GM23338 (cell line): Measurements from ENCODE around the gene STXBP5. TPM values are rescaled to one million over a fixed set of nuclear protein-coding genes. Genes with fewer than 3 reads are reported as not detected.

Experiments
- ATAC-seq: fragments of 200-7000 bp; cut with Tn5 transposase; 3 replicates; pipeline ENCODE4 v1.9.1; 2020
- DNase-seq: peaks from one replicate; pipeline ENCODE4 v3.0.0-alpha.2; 2015; ENCODE audit warnings: low spot score
- H2AFZ ChIP-seq: fragments of 200-600 bp; sonication (generic); 2 replicates; pipeline ENCODE4 v1.8.0; 2016; ENCODE audit warnings: antibody characterized with exemption, mild to moderate bottlenecking, moderate library complexity
- H3F3A ChIP-seq: fragments of 200-600 bp; sonication (generic); replicated peaks from 2 replicates; pipeline ENCODE4 v1.8.0; 2017; ENCODE audit warnings: antibody characterized with exemption, mixed run types, low read depth
- H3K27ac ChIP-seq: fragments of 200-600 bp; sonication (generic); 2 replicates; pipeline ENCODE4 v1.6.1; 2016; ENCODE audit warnings: low read depth
- H3K27me3 ChIP-seq: fragments of 200-600 bp; sonication (generic); 2 replicates; pipeline ENCODE4 v1.8.0; 2016; ENCODE audit warnings: mild to moderate bottlenecking, mixed run types, moderate library complexity; ENCODE audit not compliant: insufficient read depth
- H3K36me3 ChIP-seq: fragments of 200-600 bp; sonication (generic); 2 replicates; pipeline ENCODE4 v1.8.0; 2016; ENCODE audit warnings: mild to moderate bottlenecking; ENCODE audit not compliant: insufficient read depth
- H3K4me1 ChIP-seq: fragments of 200-600 bp; sonication (generic); 2 replicates; pipeline ENCODE4 v1.8.0; 2016; ENCODE audit warnings: mild to moderate bottlenecking, moderate library complexity; ENCODE audit not compliant: insufficient read depth
- H3K4me2 ChIP-seq: fragments of 200-600 bp; sonication (generic); 2 replicates; pipeline ENCODE4 v1.7.1; 2017; ENCODE audit warnings: mixed run types
- H3K4me3 ChIP-seq: fragments of 200-600 bp; sonication (generic); 2 replicates; pipeline ENCODE4 v1.6.1; 2016; ENCODE audit warnings: mixed run types
- H3K79me2 ChIP-seq: fragments of 200-600 bp; sonication (generic); replicated peaks from 2 replicates; pipeline ENCODE4 v1.8.0; 2017; ENCODE audit warnings: mild to moderate bottlenecking; ENCODE audit not compliant: insufficient read depth
- H3K9me2 ChIP-seq: fragments of 200-600 bp; sonication (generic); 2 replicates; pipeline ENCODE4 v1.8.0; 2017; ENCODE audit not compliant: insufficient read depth
- H4K20me1 ChIP-seq: fragments of 200-600 bp; sonication (generic); replicated peaks from 2 replicates; pipeline ENCODE4 v1.8.0; 2017; ENCODE audit warnings: mild to moderate bottlenecking; ENCODE audit not compliant: insufficient read depth
- H3K27ac Mint-ChIP-seq: 2 replicates; pipeline ENCODE4 v1.8.0; 2020; ENCODE audit warnings: inconsistent platforms, mild to moderate bottlenecking, moderate library complexity, mixed read lengths
- H3K27me3 Mint-ChIP-seq: 3 replicates; pipeline ENCODE4 v1.8.0; 2022; ENCODE audit warnings: low read depth, mild to moderate bottlenecking, moderate library complexity, mixed read lengths, inconsistent platforms; ENCODE audit not compliant: insufficient read depth, poor library complexity
- H3K36me3 Mint-ChIP-seq: 3 replicates; pipeline ENCODE4 v1.8.0; 2021; ENCODE audit warnings: low read depth, mild to moderate bottlenecking, inconsistent platforms, moderate library complexity, mixed read lengths
- H3K4me1 Mint-ChIP-seq: 3 replicates; pipeline ENCODE4 v1.8.0; 2020; ENCODE audit warnings: mild to moderate bottlenecking, inconsistent platforms, mixed read lengths
- H3K4me3 Mint-ChIP-seq: 3 replicates; pipeline ENCODE4 v1.8.0; 2021; ENCODE audit warnings: moderate library complexity, mild to moderate bottlenecking, inconsistent platforms, mixed read lengths
- H3K9me3 Mint-ChIP-seq: 3 replicates; pipeline ENCODE4 v1.8.0; 2020; ENCODE audit warnings: moderate library complexity, mild to moderate bottlenecking, inconsistent platforms, mixed read lengths
- CREB1 ChIP-seq: fragments of 250-450 bp; sonication (Bioruptor Pico); IDR thresholded peaks from 2 replicates; pipeline ENCODE4 v1.5.0; 2020; ENCODE audit warnings: low read depth, mild to moderate bottlenecking, moderate library complexity
- EZH2 ChIP-seq: fragments of 200-600 bp; sonication (generic); IDR thresholded peaks from one replicate; pipeline ENCODE4 v1.8.0; 2017; ENCODE audit warnings: antibody characterized with exemption, mild to moderate bottlenecking, low read depth; ENCODE audit not compliant: unreplicated experiment
- EZH2phosphoT487 ChIP-seq: fragments of 200-600 bp; sonication (generic); IDR thresholded peaks from one replicate; pipeline ENCODE4 v1.8.1; 2018; ENCODE audit warnings: antibody characterized with exemption; ENCODE audit not compliant: unreplicated experiment
- JUNB ChIP-seq: IDR thresholded peaks from one replicate; pipeline ENCODE4 v1.6.1; 2016; ENCODE audit warnings: antibody characterized with exemption; ENCODE audit not compliant: unreplicated experiment
- POLR2AphosphoS5 ChIP-seq: IDR thresholded peaks from 2 replicates; pipeline ENCODE4 v1.6.1; 2016; ENCODE audit warnings: antibody characterized with exemption, low read depth
- REST ChIP-seq: IDR thresholded peaks from one replicate; pipeline ENCODE4 v1.6.1; 2018; ENCODE audit warnings: antibody characterized with exemption; ENCODE audit not compliant: unreplicated experiment
- ZNF331 ChIP-seq: fragments of 250-450 bp; sonication (Bioruptor Pico); IDR thresholded peaks from 2 replicates; pipeline ENCODE4 v1.5.0; 2020; ENCODE audit warnings: low read depth, mild to moderate bottlenecking, moderate library complexity
- polyA plus RNA-seq: library from polyadenylated mRNA; unstranded; fragments of >200 nt; fragmentation: Nextera tagmentation; extraction: Ambion mirVana; gene quantifications from 2 replicates; pipeline ENCODE4 v1.2.1, GENCODE V29; 2016
- total RNA-seq: library from RNA; depleted of rRNA; stranded (reverse); fragments of >200 nt; shearing (Covaris generic); gene quantifications from 2 replicates; pipeline ENCODE4 v1.2.3, GENCODE V29; 2014
- TF ChIP-seq, protein P1 (sequence below), 2 experiments: fragments of 200-600 bp in 1 of 2; sonication (generic) in 1 of 2; conservative IDR thresholded peaks; 2 replicates each; pipeline versions ENCODE4 v1.5.1 to v1.6.1; 2016 to 2017; ENCODE audit warnings: antibody characterized with exemption in 2 of 2, low read depth in 2 of 2, mild to moderate bottlenecking in 2 of 2, moderate library complexity in 1 of 2
- TF ChIP-seq, protein P2 (sequence below): IDR thresholded peaks from 2 replicates; pipeline ENCODE4 v1.6.1; 2016; ENCODE audit warnings: antibody characterized with exemption

Gene STXBP5
- total and polyA plus RNA-seq, 2 experiments from 2014 or later: 3.9 to 17.8 TPM

DNA sequence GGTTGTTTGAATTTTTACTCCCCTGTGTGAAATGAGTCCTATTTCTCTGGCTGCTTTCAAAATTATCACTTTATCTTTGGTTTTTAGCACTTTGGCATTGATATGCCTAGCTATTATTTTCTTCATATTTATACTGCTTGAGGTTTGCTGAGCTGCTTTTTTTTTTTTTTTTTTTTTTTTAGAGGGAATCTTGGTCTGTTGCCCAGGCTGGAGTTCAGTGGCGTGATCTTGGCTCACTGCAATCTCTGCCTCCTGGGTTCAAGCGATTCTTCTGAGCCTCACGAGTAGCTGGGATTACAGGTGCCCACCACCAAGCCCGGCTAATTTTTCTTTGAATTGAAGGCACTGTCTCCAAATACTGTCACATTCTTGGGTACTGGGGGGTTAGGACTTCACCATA is 40.6 kb downstream of the STXBP5 start:
- no peak for ATAC-seq
- Histone ChIP-seq H4K20me1 (no peaks in the 10 kb centered on the region), H2AFZ (no peak overlapping the region), H3F3A (no peaks in the 10 kb centered on the region), H3K4me2 (no peak overlapping the region), H3K36me3 (no peaks in the 10 kb centered on the region), H3K27ac (no peak overlapping the region), H3K4me3 (no peak overlapping the region), H3K9me2 (no peaks in the 10 kb centered on the region), H3K4me1 (peaks cover 14% of the 10 kb centered on the region; the same call in 1 of the 2 replicates), H3K27me3 (no peaks in the 10 kb centered on the region), H3K79me2 (no peaks in the 10 kb centered on the region)
- Mint-ChIP-seq H3K4me1 (peaks cover 23% of the 10 kb centered on the region), H3K27ac (no peak overlapping the region), H3K36me3 (peaks cover 1% of the 10 kb centered on the region; the same call in 1 of the 3 replicates), H3K27me3 (no peaks in the 10 kb centered on the region), H3K9me3 (no peaks in the 10 kb centered on the region), H3K4me3 (no peak overlapping the region)
- TF ChIP-seq EZH2: no peak
- TF ChIP-seq REST: no peak
- no peak for DNase-seq

DNA sequence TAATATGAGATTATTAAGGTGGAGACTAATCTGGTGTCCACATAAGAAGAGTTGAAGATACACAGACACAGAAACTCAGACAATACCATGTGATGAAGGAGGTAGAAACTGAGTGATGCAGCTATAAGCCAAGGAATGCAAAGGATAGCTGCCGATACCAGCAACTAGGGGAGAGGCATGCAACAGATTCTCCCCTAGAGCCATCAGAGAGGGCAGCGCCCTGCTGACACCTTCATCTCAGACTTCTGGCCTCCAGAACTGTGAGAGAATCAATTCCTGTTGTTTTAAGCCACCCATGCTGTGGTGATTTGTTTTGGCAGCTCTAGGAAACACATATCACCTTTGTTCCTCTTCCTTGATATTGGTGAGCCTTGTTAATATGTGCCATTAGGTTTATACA is 41.5 kb downstream of the STXBP5 start:
- H3K27me3 ChIP-seq: no peaks in the 10 kb centered on the region
- H3K4me3 ChIP-seq: no peak overlapping the region
- H3K27ac ChIP-seq: no peak overlapping the region
- H3K79me2 ChIP-seq: no peaks in the 10 kb centered on the region
- Mint-ChIP-seq H3K9me3 (peaks cover under 1% of the 10 kb centered on the region), H3K36me3 (peaks cover 9% of the 10 kb centered on the region), H3K27ac (0 out of 2 replicates have a peak overlapping the region, but pooled peaks have one; percentile 23), H3K27me3 (no peaks in the 10 kb centered on the region), H3K4me1 (peaks cover 27% of the 10 kb centered on the region), H3K4me3 (no peak overlapping the region)
- peaks cover 14% of the 10 kb centered on the region; the same call in 1 of the 2 replicates for H3K4me1 ChIP-seq
- no peaks in the 10 kb centered on the region for H3K9me2 ChIP-seq
- no peak overlapping the region for H2AFZ ChIP-seq
- no peak overlapping the region for H3K4me2 ChIP-seq
- no peaks in the 10 kb centered on the region for H3F3A ChIP-seq
- ATAC-seq (peak; percentile 78), DNase-seq (no peak)
- H4K20me1 ChIP-seq: no peaks in the 10 kb centered on the region
- H3K36me3 ChIP-seq: no peaks in the 10 kb centered on the region
- no peak for TF ChIP-seq ZNF331 (CRISPR knock-in tag)
- no peak for TF ChIP-seq REST
- TF ChIP-seq CREB1: no peak
- TF ChIP-seq, protein P1, sequence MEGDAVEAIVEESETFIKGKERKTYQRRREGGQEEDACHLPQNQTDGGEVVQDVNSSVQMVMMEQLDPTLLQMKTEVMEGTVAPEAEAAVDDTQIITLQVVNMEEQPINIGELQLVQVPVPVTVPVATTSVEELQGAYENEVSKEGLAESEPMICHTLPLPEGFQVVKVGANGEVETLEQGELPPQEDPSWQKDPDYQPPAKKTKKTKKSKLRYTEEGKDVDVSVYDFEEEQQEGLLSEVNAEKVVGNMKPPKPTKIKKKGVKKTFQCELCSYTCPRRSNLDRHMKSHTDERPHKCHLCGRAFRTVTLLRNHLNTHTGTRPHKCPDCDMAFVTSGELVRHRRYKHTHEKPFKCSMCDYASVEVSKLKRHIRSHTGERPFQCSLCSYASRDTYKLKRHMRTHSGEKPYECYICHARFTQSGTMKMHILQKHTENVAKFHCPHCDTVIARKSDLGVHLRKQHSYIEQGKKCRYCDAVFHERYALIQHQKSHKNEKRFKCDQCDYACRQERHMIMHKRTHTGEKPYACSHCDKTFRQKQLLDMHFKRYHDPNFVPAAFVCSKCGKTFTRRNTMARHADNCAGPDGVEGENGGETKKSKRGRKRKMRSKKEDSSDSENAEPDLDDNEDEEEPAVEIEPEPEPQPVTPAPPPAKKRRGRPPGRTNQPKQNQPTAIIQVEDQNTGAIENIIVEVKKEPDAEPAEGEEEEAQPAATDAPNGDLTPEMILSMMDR (conservative IDR thresholded peaks at IDR 0.05; ENCODE audit: low read depth in 2 of 2): no peak
- TF ChIP-seq, protein P2, sequence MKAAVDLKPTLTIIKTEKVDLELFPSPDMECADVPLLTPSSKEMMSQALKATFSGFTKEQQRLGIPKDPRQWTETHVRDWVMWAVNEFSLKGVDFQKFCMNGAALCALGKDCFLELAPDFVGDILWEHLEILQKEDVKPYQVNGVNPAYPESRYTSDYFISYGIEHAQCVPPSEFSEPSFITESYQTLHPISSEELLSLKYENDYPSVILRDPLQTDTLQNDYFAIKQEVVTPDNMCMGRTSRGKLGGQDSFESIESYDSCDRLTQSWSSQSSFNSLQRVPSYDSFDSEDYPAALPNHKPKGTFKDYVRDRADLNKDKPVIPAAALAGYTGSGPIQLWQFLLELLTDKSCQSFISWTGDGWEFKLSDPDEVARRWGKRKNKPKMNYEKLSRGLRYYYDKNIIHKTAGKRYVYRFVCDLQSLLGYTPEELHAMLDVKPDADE: no peak
- TF ChIP-seq JUNB: no peak
- no peak for TF ChIP-seq EZH2phosphoT487
- TF ChIP-seq POLR2AphosphoS5: no peak
